ENCODE data around the gene AGPAT1. TPM values are rescaled to one million over a fixed set of nuclear protein-coding genes. Genes with fewer than 3 reads are reported as not detected.

AGPAT1 gene
- total RNA-seq, 1 experiment from 2014 or later, result 55.6 TPM

DNA sequence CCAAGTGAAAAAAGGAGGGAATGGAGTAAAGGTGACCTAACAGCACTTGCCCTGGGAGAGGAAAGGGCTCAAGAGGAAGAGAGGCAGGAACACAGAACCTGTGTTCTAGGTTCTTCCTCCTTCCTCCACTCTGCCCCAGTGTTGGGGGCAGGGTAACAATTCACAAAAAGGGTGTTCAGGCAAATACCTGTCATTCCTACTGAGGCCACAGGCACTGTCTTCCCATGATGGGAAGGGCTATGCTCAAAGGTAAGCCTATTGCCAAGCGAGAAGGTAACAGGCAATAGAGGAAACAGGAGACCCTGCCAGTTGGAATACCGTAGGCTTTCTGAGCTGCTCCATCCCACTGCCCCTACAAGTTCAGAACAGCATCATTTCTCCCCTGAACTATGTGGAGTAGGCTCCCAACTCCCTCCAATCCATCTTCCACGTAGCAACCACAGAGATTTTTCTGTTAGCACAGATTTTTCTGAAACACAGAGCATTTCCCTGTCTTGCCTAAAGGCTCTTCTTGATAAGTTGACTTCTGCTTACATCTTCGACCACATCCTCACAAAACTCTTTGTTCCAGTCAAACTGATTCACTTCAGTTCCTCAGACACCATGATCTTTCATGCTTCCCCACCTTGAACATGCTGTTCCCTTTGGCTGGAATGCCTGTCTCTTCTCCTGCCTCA is 2.7 kb downstream of the AGPAT1 start:
- peak overlapping the region; percentile 36 for H3K4me2 ChIP-seq (ENCODE audit: low read length)
- H3K4me1 ChIP-seq (ENCODE audit: control insufficient read depth in 1 of 2, insufficient read depth in 2 of 2, low read length in 2 of 2), result peaks cover 20 to 42% of the 10 kb centered on the region in 2 experiments
- DNase-seq (ENCODE audit: low read depth, low spot score) (no peak), ATAC-seq (no peak)
- no peak overlapping the region for H3K4me3 ChIP-seq (replicated peaks in 1 of 2; ENCODE audit: low read depth in 1 of 2, low read length in 2 of 2)
- H3K79me2 ChIP-seq (ENCODE audit: insufficient read depth, low read length), result peaks cover 17% of the 10 kb centered on the region
- no peaks in the 10 kb centered on the region for H4K20me1 ChIP-seq (ENCODE audit: insufficient read depth)
- H3K27me3 ChIP-seq (ENCODE audit: insufficient read depth, low read length), result no peaks in the 10 kb centered on the region
- ChIA-PET CTCF (no interaction called here), POLR2A (no interaction called here), RAD21 (ENCODE audit: low non-redundant PET in 1 of 2, low total read pairs in 2 of 2, uncharacterized antibody in 2 of 2, unreplicated experiment in 2 of 2) (no interaction called here)
- TF ChIP-seq SP1 (IDR thresholded peaks at IDR 0.05; ENCODE audit: low read depth) (no peak), EGR1 (IDR thresholded peaks at IDR 0.05; ENCODE audit: low read depth) (no peak), JUND (IDR thresholded peaks at IDR 0.05) (no peak), ELF1 (IDR thresholded peaks at IDR 0.05; ENCODE audit: borderline replicate concordance, low read depth) (no peak), YY1 (IDR thresholded peaks at IDR 0.05; ENCODE audit: extremely low read depth, insufficient replicate concordance, low read depth, low read length) (no peak), EZH2phosphoT487 (IDR thresholded peaks at IDR 0.05; ENCODE audit: borderline replicate concordance) (no peak)
- TF ChIP-seq, protein P1, sequence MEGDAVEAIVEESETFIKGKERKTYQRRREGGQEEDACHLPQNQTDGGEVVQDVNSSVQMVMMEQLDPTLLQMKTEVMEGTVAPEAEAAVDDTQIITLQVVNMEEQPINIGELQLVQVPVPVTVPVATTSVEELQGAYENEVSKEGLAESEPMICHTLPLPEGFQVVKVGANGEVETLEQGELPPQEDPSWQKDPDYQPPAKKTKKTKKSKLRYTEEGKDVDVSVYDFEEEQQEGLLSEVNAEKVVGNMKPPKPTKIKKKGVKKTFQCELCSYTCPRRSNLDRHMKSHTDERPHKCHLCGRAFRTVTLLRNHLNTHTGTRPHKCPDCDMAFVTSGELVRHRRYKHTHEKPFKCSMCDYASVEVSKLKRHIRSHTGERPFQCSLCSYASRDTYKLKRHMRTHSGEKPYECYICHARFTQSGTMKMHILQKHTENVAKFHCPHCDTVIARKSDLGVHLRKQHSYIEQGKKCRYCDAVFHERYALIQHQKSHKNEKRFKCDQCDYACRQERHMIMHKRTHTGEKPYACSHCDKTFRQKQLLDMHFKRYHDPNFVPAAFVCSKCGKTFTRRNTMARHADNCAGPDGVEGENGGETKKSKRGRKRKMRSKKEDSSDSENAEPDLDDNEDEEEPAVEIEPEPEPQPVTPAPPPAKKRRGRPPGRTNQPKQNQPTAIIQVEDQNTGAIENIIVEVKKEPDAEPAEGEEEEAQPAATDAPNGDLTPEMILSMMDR (IDR thresholded peaks at IDR 0.05 in 2 of 3, conservative IDR thresholded peaks at IDR 0.05 in 1 of 3; ENCODE audit: borderline replicate concordance in 1 of 3, insufficient read depth in 1 of 3, low read depth in 2 of 3, low read length in 2 of 3), result no peak
- TF ChIP-seq, protein P2, sequence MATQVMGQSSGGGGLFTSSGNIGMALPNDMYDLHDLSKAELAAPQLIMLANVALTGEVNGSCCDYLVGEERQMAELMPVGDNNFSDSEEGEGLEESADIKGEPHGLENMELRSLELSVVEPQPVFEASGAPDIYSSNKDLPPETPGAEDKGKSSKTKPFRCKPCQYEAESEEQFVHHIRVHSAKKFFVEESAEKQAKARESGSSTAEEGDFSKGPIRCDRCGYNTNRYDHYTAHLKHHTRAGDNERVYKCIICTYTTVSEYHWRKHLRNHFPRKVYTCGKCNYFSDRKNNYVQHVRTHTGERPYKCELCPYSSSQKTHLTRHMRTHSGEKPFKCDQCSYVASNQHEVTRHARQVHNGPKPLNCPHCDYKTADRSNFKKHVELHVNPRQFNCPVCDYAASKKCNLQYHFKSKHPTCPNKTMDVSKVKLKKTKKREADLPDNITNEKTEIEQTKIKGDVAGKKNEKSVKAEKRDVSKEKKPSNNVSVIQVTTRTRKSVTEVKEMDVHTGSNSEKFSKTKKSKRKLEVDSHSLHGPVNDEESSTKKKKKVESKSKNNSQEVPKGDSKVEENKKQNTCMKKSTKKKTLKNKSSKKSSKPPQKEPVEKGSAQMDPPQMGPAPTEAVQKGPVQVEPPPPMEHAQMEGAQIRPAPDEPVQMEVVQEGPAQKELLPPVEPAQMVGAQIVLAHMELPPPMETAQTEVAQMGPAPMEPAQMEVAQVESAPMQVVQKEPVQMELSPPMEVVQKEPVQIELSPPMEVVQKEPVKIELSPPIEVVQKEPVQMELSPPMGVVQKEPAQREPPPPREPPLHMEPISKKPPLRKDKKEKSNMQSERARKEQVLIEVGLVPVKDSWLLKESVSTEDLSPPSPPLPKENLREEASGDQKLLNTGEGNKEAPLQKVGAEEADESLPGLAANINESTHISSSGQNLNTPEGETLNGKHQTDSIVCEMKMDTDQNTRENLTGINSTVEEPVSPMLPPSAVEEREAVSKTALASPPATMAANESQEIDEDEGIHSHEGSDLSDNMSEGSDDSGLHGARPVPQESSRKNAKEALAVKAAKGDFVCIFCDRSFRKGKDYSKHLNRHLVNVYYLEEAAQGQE (IDR thresholded peaks at IDR 0.05; ENCODE audit: low read depth), result no peak
- BruUV-seq (replicated peaks), result no TSS peak
- H3K36me3 ChIP-seq (ENCODE audit: control insufficient read depth in 1 of 2, insufficient read depth in 2 of 2, low read length in 2 of 2), result peaks cover 0 to 15% of the 10 kb centered on the region in 2 experiments; a peak in 3 of 4 replicates
- H3K27ac ChIP-seq (ENCODE audit: low read depth, low read length), result no peak overlapping the region
- H2AFZ ChIP-seq (ENCODE audit: low read depth, low read length, poor library complexity, severe bottlenecking), result no peak overlapping the region
- H3K9ac ChIP-seq (ENCODE audit: low read length), result no peak overlapping the region
- intact Hi-C loops (cut with micrococcal nuclease), result no loop called here
- no peaks in the 10 kb centered on the region for H3K9me2 ChIP-seq (ENCODE audit: insufficient read depth)
- H3K9me3 ChIP-seq (ENCODE audit: control insufficient read depth in 1 of 2, insufficient read depth in 1 of 2, low read depth in 1 of 2, low read length in 2 of 2), result no peaks in the 10 kb centered on the region

Measured in HCT116 (cell line).